GM23248 (cell line): ENCODE data around the gene DDOST. TPM values are rescaled to one million over a fixed set of nuclear protein-coding genes. Genes with fewer than 3 reads are reported as not detected.

ENCODE experiments used
- DNase-seq: peaks from one replicate; pipeline ENCODE4 v3.0.0-alpha.2; 2015
- H2AFZ ChIP-seq: fragments of 200-600 bp; sonication (generic); 2 replicates; pipeline ENCODE4 v1.6.1; 2016; ENCODE audit warnings: antibody characterized with exemption
- H3F3A ChIP-seq: fragments of 200-600 bp; sonication (generic); 2 replicates; pipeline ENCODE4 v1.6.1; 2016; ENCODE audit warnings: mild to moderate bottlenecking, antibody characterized with exemption, mixed run types; ENCODE audit not compliant: insufficient read depth
- H3K27ac ChIP-seq: fragments of 200-600 bp; sonication (generic); 2 replicates; pipeline ENCODE4 v1.5.1; 2016; ENCODE audit warnings: mild to moderate bottlenecking
- H3K27me3 ChIP-seq: fragments of 200-600 bp; sonication (generic); replicated peaks from 2 replicates; pipeline ENCODE4 v1.6.1; 2016; ENCODE audit warnings: mild to moderate bottlenecking; ENCODE audit not compliant: insufficient read depth
- H3K36me3 ChIP-seq: fragments of 200-600 bp; sonication (generic); 2 replicates; pipeline ENCODE4 v1.6.1; 2016; ENCODE audit warnings: low read depth, mild to moderate bottlenecking
- H3K4me1 ChIP-seq: fragments of 200-600 bp; sonication (generic); 2 replicates; pipeline ENCODE4 v1.6.1; 2016; ENCODE audit warnings: mild to moderate bottlenecking; ENCODE audit not compliant: insufficient read depth
- H3K4me2 ChIP-seq: fragments of 200-600 bp; sonication (generic); one replicate; pipeline ENCODE4 v1.6.1; 2016; ENCODE audit warnings: mild to moderate bottlenecking; ENCODE audit not compliant: unreplicated experiment
- H3K4me3 ChIP-seq: fragments of 200-600 bp; sonication (generic); 2 replicates; pipeline ENCODE4 v1.5.1; 2016; ENCODE audit warnings: mild to moderate bottlenecking
- H3K79me2 ChIP-seq: fragments of 200-600 bp; sonication (generic); 2 replicates; pipeline ENCODE4 v1.6.1; 2016; ENCODE audit warnings: mild to moderate bottlenecking; ENCODE audit not compliant: insufficient read depth
- H3K9ac ChIP-seq: fragments of 200-600 bp; sonication (generic); 2 replicates; pipeline ENCODE4 v1.6.1; 2016; ENCODE audit warnings: mild to moderate bottlenecking
- H3K9me2 ChIP-seq: fragments of 200-600 bp; sonication (generic); 2 replicates; pipeline ENCODE4 v1.6.1; 2016; ENCODE audit warnings: mixed run types, mild to moderate bottlenecking, moderate library complexity; ENCODE audit not compliant: insufficient read depth
- H3K9me3 ChIP-seq: fragments of 200-600 bp; sonication (generic); one replicate; pipeline ENCODE4 v1.6.1; 2017; ENCODE audit warnings: low read depth
- H4K20me1 ChIP-seq: fragments of 200-600 bp; sonication (generic); 2 replicates; pipeline ENCODE4 v1.6.0; 2016; ENCODE audit not compliant: insufficient read depth
- EZH2 ChIP-seq: fragments of 200-600 bp; sonication (generic); IDR thresholded peaks from 2 replicates; pipeline ENCODE4 v1.6.1; 2018; ENCODE audit warnings: antibody characterized with exemption, mild to moderate bottlenecking; ENCODE audit not compliant: insufficient read depth, poor library complexity, severe bottlenecking
- EZH2phosphoT487 ChIP-seq: fragments of 200-600 bp; sonication (generic); IDR thresholded peaks from 2 replicates; pipeline ENCODE4 v1.6.1; 2018; ENCODE audit warnings: antibody characterized with exemption, moderate library complexity, mild to moderate bottlenecking, low read depth; ENCODE audit not compliant: insufficient read depth
- WGBS, 2 experiments: methylation state at CpG; one replicate each; pipeline ENCODE4 v1.1.6; 2015 to 2017; ENCODE audit warnings: low lambda C conversion rate in 2 of 2, low coverage in 1 of 2; ENCODE audit errors: missing lambda C conversion rate in 2 of 2; 5-methylcytosine and 5-hydroxymethylcytosine counted together
- in situ Hi-C: fragments of 300-500 bp; cut with MboI; formaldehyde crosslinking; loops from 2 replicates; pipeline ENCODE4 v1.15.0; 2020
- polyA plus RNA-seq: library from polyadenylated mRNA; unstranded; fragments of >200 nt; fragmentation: Nextera tagmentation; extraction: Ambion mirVana; gene quantifications from 2 replicates; pipeline ENCODE4 v1.2.1, GENCODE V29; 2016
- total RNA-seq: library from RNA; depleted of rRNA; stranded (reverse); fragments of >200 nt; shearing (Covaris generic); gene quantifications from 2 replicates; pipeline ENCODE4 v1.2.3, GENCODE V29; 2014

The DDOST gene
- total and polyA plus RNA-seq, 2 experiments from 2014 or later = 348 to 356 TPM

DNA sequence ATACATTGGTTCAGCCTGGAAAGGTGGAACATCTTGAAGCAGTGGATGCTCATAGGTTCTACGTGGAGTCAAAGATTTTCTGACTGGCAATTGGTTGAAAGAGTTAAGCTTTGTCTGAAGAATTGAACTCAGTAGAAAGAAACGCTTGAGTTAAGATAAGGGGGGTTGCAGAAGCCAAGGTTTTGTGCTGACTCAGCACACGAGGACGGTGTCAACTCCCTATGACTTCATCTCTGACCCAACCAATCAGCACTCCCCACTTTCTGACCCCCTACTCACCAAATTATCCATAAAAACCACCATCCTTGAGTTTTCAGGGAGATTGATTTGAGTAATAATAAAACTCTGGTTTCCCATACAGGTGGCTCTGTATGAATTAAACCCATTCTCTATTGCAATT lies 30.4 kb downstream of the DDOST start:
- WGBS, 2 experiments = 33 to 36% methylated on average over 4 of the region's 4 CpGs
- in situ Hi-C loops = no loop called here

GRCh38 chr1:20626524-20626923 lies 34.6 kb downstream of the DDOST start:
- H3K27me3 ChIP-seq = no peaks in the 10 kb centered on the region
- H3K36me3 ChIP-seq = no peaks in the 10 kb centered on the region
- TF ChIP-seq EZH2phosphoT487 (no peak), EZH2 (no peak)
- no peaks in the 10 kb centered on the region for H3K9me3 ChIP-seq
- H3K4me3 ChIP-seq = no peak overlapping the region
- no peak overlapping the region for H3K9ac ChIP-seq
- no peaks in the 10 kb centered on the region for H3K79me2 ChIP-seq
- no peak for DNase-seq
- peak overlapping the region; percentile 24; the same call in 1 of the 2 replicates for H2AFZ ChIP-seq
- in situ Hi-C loops = no loop called here
- H4K20me1 ChIP-seq = no peaks in the 10 kb centered on the region
- H3K4me1 ChIP-seq = no peaks in the 10 kb centered on the region; the same call in 1 of the 2 replicates
- H3F3A ChIP-seq = no peaks in the 10 kb centered on the region
- H3K4me2 ChIP-seq = no peak overlapping the region
- WGBS, 2 experiments = 38 to 54% methylated on average over 1 of the region's 1 CpG
- no peak overlapping the region for H3K27ac ChIP-seq
- no peaks in the 10 kb centered on the region for H3K9me2 ChIP-seq

More for the DNA sequence above, 30.4 kb downstream of the DDOST start:
- Histone ChIP-seq H3K4me3 (no peak overlapping the region), H3K79me2 (peaks cover 19% of the 10 kb centered on the region), H3F3A (0 out of 2 replicates have a peak, but pooled peaks cover 7% of the 10 kb centered on the region), H3K9me2 (no peaks in the 10 kb centered on the region), H4K20me1 (no peaks in the 10 kb centered on the region), H3K27ac (no peak overlapping the region), H3K9ac (no peak overlapping the region), H2AFZ (no peak overlapping the region), H3K4me2 (no peak overlapping the region), H3K27me3 (no peaks in the 10 kb centered on the region), H3K9me3 (no peaks in the 10 kb centered on the region), H3K4me1 (peaks cover 15% of the 10 kb centered on the region; the same call in 1 of the 2 replicates), H3K36me3 (no peaks in the 10 kb centered on the region)
- TF ChIP-seq EZH2 (no peak), EZH2phosphoT487 (no peak)
- no peak for DNase-seq

GRCh38 chr1:20626098-20626427 lies 35.1 kb downstream of the DDOST start:
- in situ Hi-C loops = no loop called here
- no peak for TF ChIP-seq EZH2
- TF ChIP-seq EZH2phosphoT487 = no peak
- no peak overlapping the region for H2AFZ ChIP-seq
- no peak overlapping the region for H3K4me2 ChIP-seq
- no peaks in the 10 kb centered on the region for H3K79me2 ChIP-seq
- H3K4me1 ChIP-seq = no peaks in the 10 kb centered on the region; the same call in 1 of the 2 replicates
- no peak overlapping the region for H3K9ac ChIP-seq
- no peaks in the 10 kb centered on the region for H3K36me3 ChIP-seq
- no peaks in the 10 kb centered on the region for H4K20me1 ChIP-seq
- no peak overlapping the region for H3K4me3 ChIP-seq
- no peaks in the 10 kb centered on the region for H3K27me3 ChIP-seq
- no peaks in the 10 kb centered on the region for H3K9me3 ChIP-seq
- DNase-seq = no peak
- H3K27ac ChIP-seq = no peak overlapping the region
- no peaks in the 10 kb centered on the region for H3F3A ChIP-seq
- 86 to 100% methylated on average over 1 of the region's 1 CpG for WGBS, 2 experiments
- no peaks in the 10 kb centered on the region for H3K9me2 ChIP-seq

DNA sequence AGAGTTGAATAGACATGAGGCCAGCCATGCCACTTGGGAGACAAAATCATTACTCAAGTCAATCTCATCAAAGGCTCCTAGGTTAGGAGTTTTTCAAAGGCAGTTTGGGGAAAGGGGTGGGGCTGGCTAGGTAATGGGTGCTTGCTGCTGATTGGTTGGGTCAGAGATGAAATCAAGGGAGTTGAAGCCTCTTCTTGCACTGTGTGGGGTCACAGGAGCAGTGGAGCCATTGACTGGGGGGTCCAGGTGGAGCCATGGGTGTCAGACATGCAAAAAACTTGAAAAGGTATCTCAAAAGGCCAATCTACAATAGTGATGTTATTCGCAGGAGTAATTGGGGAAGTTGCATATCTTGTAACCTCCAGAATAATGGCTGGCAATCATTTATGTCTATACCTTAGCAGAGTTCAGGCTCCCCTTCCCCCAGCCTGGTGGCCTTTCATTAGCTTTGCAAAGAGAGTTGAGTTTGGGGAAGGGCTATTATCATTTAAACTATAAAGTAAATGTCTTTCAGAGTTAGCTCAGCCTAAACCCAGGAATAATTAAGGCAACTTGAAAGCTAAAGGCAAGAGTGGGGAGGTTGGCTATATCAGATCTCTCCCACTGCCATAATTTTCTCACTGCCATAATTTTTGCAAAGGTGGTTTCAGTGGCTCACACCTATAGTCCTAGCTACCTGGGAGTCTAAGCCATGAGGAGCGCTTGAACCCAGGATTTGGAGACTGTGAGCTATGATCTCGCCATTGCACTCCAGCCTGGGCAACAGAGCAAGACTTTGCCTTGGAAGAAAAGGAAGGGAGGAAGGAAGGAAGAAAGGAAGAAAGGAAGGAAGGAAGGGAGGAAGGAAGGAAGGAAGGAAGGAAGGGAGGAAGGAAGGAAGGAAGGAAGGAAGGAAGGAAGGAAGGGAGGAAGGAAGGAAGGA lies 35.7 kb downstream of the DDOST start:
- no peaks in the 10 kb centered on the region for H3K9me3 ChIP-seq
- no peak overlapping the region for H3K4me2 ChIP-seq
- H3K36me3 ChIP-seq = no peaks in the 10 kb centered on the region
- H3K9me2 ChIP-seq = no peaks in the 10 kb centered on the region
- no peak for TF ChIP-seq EZH2phosphoT487
- no peak for TF ChIP-seq EZH2
- 86 to 87% methylated on average over 3 of the region's 3 CpGs for WGBS, 2 experiments
- H3K79me2 ChIP-seq = no peaks in the 10 kb centered on the region
- H3K27ac ChIP-seq = no peak overlapping the region
- no peaks in the 10 kb centered on the region; the same call in 1 of the 2 replicates for H3K4me1 ChIP-seq
- no peak overlapping the region for H3K9ac ChIP-seq
- no peaks in the 10 kb centered on the region for H4K20me1 ChIP-seq
- DNase-seq = no peak
- no peak overlapping the region for H2AFZ ChIP-seq
- no peaks in the 10 kb centered on the region for H3K27me3 ChIP-seq
- H3K4me3 ChIP-seq = no peak overlapping the region
- in situ Hi-C loops = no loop called here
- H3F3A ChIP-seq = no peaks in the 10 kb centered on the region
